Ovary (tissue), 3 donors: Measurements from ENCODE around the gene TMEM240.
"Not testable (repeated sequence)": the region's sequence is repeated elsewhere in the genome, so short reads cannot be mapped to it uniquely, and the experiment has no call there.

Experiments used
- CTCF ChIP-seq, 3 donors: fragments of 450-650 bp in 2 of 3; fragments of 200-600 bp in 1 of 3; IDR thresholded peaks; one replicate each; pipeline versions ENCODE4 v1.5.1 to v1.8.0; 2016 to 2022; ENCODE audit warnings: antibody characterized with exemption in 3 of 3, mild to moderate bottlenecking in 1 of 3
- POLR2A ChIP-seq: fragments of 450-650 bp; IDR thresholded peaks from one replicate; pipeline ENCODE4 v1.6.1; 2017; ENCODE audit warnings: antibody characterized with exemption, mild to moderate bottlenecking, moderate library complexity
- donor health status: DM: no; HTN: no; CAD: no.

DNA sequence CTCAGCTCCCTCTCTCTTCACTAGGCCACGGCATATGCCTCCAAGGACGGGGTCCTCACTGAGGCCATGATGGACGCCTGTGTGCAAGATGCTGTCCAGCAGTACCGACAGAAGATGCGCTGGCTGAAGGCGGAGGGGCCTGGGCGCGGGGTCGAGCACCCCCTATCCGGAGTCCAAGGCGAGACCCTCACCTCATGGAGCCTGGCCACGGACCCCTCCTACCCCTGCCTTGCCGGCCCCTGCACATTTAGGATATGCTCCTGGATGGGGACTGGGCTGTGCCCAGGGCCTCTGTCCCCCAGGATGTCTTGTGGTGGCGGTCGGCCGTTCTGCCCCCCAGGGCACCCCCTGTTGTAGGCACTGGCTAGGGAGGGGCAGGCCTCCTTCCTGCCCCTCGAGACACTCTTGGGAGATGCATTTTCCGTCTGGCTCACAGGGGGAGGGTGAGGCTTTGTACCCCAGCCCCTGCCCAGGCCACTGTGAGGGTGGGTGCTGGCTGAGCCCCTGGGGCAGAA, 44.9 kb downstream of the TMEM240 start:
- TF ChIP-seq CTCF (IDR thresholded peaks at IDR 0.05); POLR2A: not testable (repeated sequence)
